ENCODE data around the gene ARID5B. TPM values are rescaled to one million over a fixed set of nuclear protein-coding genes. Genes with fewer than 3 reads are reported as not detected.

Gene ARID5B
- total and polyA plus RNA-seq, 2 donors (not counting 3 experiments of a cell fraction or from before 2014, with no cell fraction given): 5.6 to 8.9 TPM

DNA sequence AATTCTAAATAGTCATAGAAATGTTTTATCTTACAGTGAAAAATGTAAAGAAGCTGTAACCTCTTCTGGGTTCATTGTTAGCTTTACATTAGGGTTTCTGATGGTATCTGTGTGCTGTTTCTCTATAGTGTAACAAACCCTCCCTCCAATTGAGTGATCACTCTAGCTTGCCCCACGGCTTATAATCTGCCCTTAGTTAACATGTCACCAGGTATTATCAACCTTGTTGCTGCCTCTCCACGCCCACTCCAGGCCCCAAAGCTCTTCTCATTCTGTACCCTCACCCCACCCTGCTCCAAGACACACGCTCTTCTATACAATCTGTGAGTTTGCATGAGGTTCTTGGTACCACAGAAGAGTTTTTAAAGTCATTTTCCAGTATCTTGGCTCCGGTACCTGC, 139.4 kb downstream of the ARID5B start:
- no peak overlapping the region for H3K4me2 ChIP-seq (ENCODE audit: insufficient read depth, low read length)
- DNase-seq (ENCODE audit: low read depth, low spot score): no peak
- no peak overlapping the region for H3K9ac ChIP-seq (replicated peaks; ENCODE audit: extremely low read depth, insufficient read depth, low read length)
- no peak for FAIRE-seq
- H3K9me3 ChIP-seq (replicated peaks; ENCODE audit: control insufficient read depth, insufficient read depth, low read length): no peaks in the 10 kb centered on the region
- H3K4me1 ChIP-seq (ENCODE audit: control insufficient read depth, extremely low read depth, insufficient read depth, low read length): peaks cover 17% of the 10 kb centered on the region
- dilution Hi-C loops (cut with MboI; ENCODE audit: extremely low pct_ligation_motif_present, low sequenced_read_pairs): no loop called here
- ChIA-PET CTCF (interaction anchor here (14.6 kb wide), 1 partner anchor 206 kb away, joined by 468 read pairs; no protein-coding TSS in a partner anchor), POLR2A (no interaction called here)
- H3K27ac ChIP-seq (ENCODE audit: insufficient read depth, low read depth, low read length): no peak overlapping the region
- H3K9me1 ChIP-seq (replicated peaks; ENCODE audit: control insufficient read depth, extremely low read depth, insufficient read depth, low read length): no peaks in the 10 kb centered on the region
- no peak overlapping the region for H2AFZ ChIP-seq (ENCODE audit: low read depth, low read length)
- H3K79me2 ChIP-seq (ENCODE audit: control insufficient read depth, insufficient read depth, low read length): no peaks in the 10 kb centered on the region
- no peaks in the 10 kb centered on the region for H3K36me3 ChIP-seq (ENCODE audit: control insufficient read depth in 2 of 2, extremely low read depth in 1 of 2, insufficient read depth in 2 of 2, low read length in 2 of 2)
- BruUV-seq (replicated peaks): no TSS peak
- no peaks in the 10 kb centered on the region for H4K20me1 ChIP-seq (replicated peaks; ENCODE audit: control insufficient read depth, extremely low read depth, insufficient read depth, low read length)
- intact Hi-C loops (cut with micrococcal nuclease): no loop called here
- no peak overlapping the region for H3K4me3 ChIP-seq (replicated peaks in 1 of 3; ENCODE audit: insufficient read depth in 1 of 3, low read depth in 1 of 3, low read length in 3 of 3)
- TF ChIP-seq FOS (IDR thresholded peaks at IDR 0.05; ENCODE audit: borderline replicate concordance, insufficient read depth, low read length) (no peak), MYC (IDR thresholded peaks at IDR 0.05; ENCODE audit: low read depth, low read length) (no peak), POLR2A (IDR thresholded peaks at IDR 0.05; ENCODE audit: low read depth, low read length) (no peak), JUN (IDR thresholded peaks at IDR 0.05; ENCODE audit: borderline replicate concordance, insufficient read depth, insufficient read length, low read depth) (no peak), GATA2 (IDR thresholded peaks at IDR 0.05; ENCODE audit: insufficient read depth, insufficient read length, low read depth, low read length) (no peak), EZH2 (IDR thresholded peaks at IDR 0.05; ENCODE audit: borderline replicate concordance, low read depth, low read length, severe bottlenecking) (no peak), POLR2AphosphoS5 (IDR thresholded peaks at IDR 0.05; ENCODE audit: insufficient read depth, low read depth, low read length) (no peak)
- TF ChIP-seq, protein P1, sequence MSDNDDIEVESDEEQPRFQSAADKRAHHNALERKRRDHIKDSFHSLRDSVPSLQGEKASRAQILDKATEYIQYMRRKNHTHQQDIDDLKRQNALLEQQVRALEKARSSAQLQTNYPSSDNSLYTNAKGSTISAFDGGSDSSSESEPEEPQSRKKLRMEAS (IDR thresholded peaks at IDR 0.05; ENCODE audit: insufficient read depth, insufficient read length): no peak
- TF ChIP-seq, protein P2, sequence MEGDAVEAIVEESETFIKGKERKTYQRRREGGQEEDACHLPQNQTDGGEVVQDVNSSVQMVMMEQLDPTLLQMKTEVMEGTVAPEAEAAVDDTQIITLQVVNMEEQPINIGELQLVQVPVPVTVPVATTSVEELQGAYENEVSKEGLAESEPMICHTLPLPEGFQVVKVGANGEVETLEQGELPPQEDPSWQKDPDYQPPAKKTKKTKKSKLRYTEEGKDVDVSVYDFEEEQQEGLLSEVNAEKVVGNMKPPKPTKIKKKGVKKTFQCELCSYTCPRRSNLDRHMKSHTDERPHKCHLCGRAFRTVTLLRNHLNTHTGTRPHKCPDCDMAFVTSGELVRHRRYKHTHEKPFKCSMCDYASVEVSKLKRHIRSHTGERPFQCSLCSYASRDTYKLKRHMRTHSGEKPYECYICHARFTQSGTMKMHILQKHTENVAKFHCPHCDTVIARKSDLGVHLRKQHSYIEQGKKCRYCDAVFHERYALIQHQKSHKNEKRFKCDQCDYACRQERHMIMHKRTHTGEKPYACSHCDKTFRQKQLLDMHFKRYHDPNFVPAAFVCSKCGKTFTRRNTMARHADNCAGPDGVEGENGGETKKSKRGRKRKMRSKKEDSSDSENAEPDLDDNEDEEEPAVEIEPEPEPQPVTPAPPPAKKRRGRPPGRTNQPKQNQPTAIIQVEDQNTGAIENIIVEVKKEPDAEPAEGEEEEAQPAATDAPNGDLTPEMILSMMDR (IDR thresholded peaks at IDR 0.05; ENCODE audit: extremely low read depth in 1 of 2, insufficient read depth in 1 of 2, low read depth in 1 of 2, low read length in 2 of 2): no peak
- no peaks in the 10 kb centered on the region for H3K27me3 ChIP-seq (ENCODE audit: control insufficient read depth in 2 of 2, insufficient read depth in 2 of 2, low read length in 2 of 2)

All from endothelial cell of umbilical vein (primary cell).